Mesenchymal stem cell (in vitro differentiated cells and primary cell): ENCODE results near the gene KCTD5.
"Not testable (repeated sequence)": the region's sequence is repeated elsewhere in the genome, so short reads cannot be mapped to it uniquely, and the experiment has no call there.

Experiments
- DNase-seq: peaks from one replicate; pipeline ENCODE4 v3.0.0-alpha.2; 2013
- H2AFZ ChIP-seq: one replicate; pipeline ENCODE4 v1.6.1; 2013; ENCODE audit warnings: low read depth, mild to moderate bottlenecking, control low read depth, inconsistent platforms, low read length, moderate library complexity
- H2AK5ac ChIP-seq: 2 replicates; pipeline ENCODE4 v1.6.1; 2013; ENCODE audit warnings: low read length, moderate library complexity, mild to moderate bottlenecking, inconsistent platforms; ENCODE audit not compliant: severe bottlenecking
- H2BK120ac ChIP-seq: one replicate; pipeline ENCODE4 v1.6.1; 2013; ENCODE audit warnings: low read depth, mild to moderate bottlenecking, inconsistent platforms, low read length, moderate library complexity
- H2BK12ac ChIP-seq, 2 experiments: one replicate each; pipeline ENCODE4 v1.6.1; 2013; ENCODE audit warnings: inconsistent platforms in 2 of 2, low read length in 2 of 2, mild to moderate bottlenecking in 2 of 2, moderate library complexity in 2 of 2, control low read depth in 1 of 2
- H2BK15ac ChIP-seq: one replicate; pipeline ENCODE4 v1.6.1; 2013; ENCODE audit warnings: mild to moderate bottlenecking, low read depth, inconsistent platforms; ENCODE audit not compliant: poor library complexity, severe bottlenecking
- H2BK5ac ChIP-seq: 2 replicates; pipeline ENCODE4 v1.6.1; 2013; ENCODE audit warnings: low read depth, mild to moderate bottlenecking, low read length, control low read depth, inconsistent platforms; ENCODE audit not compliant: poor library complexity, severe bottlenecking
- H3K14ac ChIP-seq, 2 experiments: one replicate each; pipeline ENCODE4 v1.6.1; 2013; ENCODE audit warnings: inconsistent platforms in 2 of 2, low read length in 2 of 2, control low read depth in 1 of 2, mild to moderate bottlenecking in 1 of 2, moderate library complexity in 1 of 2
- H3K18ac ChIP-seq, 2 experiments: one replicate each; pipeline ENCODE4 v1.6.1; 2013; ENCODE audit warnings: inconsistent platforms in 2 of 2, low read length in 2 of 2, control low read depth in 1 of 2, low read depth in 1 of 2, mild to moderate bottlenecking in 1 of 2
- H3K23ac ChIP-seq, 2 experiments: one replicate each; pipeline ENCODE4 v1.6.1; 2013; ENCODE audit warnings: inconsistent platforms in 2 of 2, low read length in 2 of 2, mild to moderate bottlenecking in 2 of 2, moderate library complexity in 2 of 2, control low read depth in 1 of 2
- H3K27ac ChIP-seq: 2 replicates; pipeline ENCODE4 v1.5.1; 2013; ENCODE audit warnings: mild to moderate bottlenecking, moderate library complexity, low read length, control low read depth, inconsistent platforms; ENCODE audit not compliant: poor library complexity, severe bottlenecking
- H3K27me3 ChIP-seq, 2 experiments: 2 replicates each; pipeline versions ENCODE4 v1.6.1 to v1.7.0; 2013; ENCODE audit warnings: low read length in 2 of 2, mild to moderate bottlenecking in 2 of 2, moderate library complexity in 2 of 2, control low read depth in 1 of 2, inconsistent platforms in 1 of 2; ENCODE audit not compliant: control insufficient read depth in 1 of 2, insufficient read depth in 1 of 2
- H3K36me3 ChIP-seq, 2 experiments: 2 replicates each; pipeline versions ENCODE4 v1.6.1 to v1.7.0; 2013; ENCODE audit warnings: low read length in 2 of 2, control low read depth in 1 of 2, inconsistent platforms in 1 of 2, low read depth in 1 of 2, mild to moderate bottlenecking in 1 of 2; ENCODE audit not compliant: insufficient read depth in 2 of 2, control insufficient read depth in 1 of 2
- H3K4ac ChIP-seq, 2 experiments: one replicate each; pipeline ENCODE4 v1.6.1; 2013; ENCODE audit warnings: inconsistent platforms in 2 of 2, low read length in 2 of 2, mild to moderate bottlenecking in 2 of 2, moderate library complexity in 2 of 2, control low read depth in 1 of 2, low read depth in 1 of 2
- H3K4me1 ChIP-seq: 2 replicates; pipeline ENCODE4 v1.6.1; 2013; ENCODE audit warnings: low read depth, low read length, control low read depth; ENCODE audit not compliant: control insufficient read depth, insufficient read depth
- H3K4me2 ChIP-seq: 2 replicates; pipeline ENCODE4 v1.6.1; 2013; ENCODE audit warnings: low read length, mild to moderate bottlenecking, inconsistent platforms; ENCODE audit not compliant: poor library complexity, severe bottlenecking
- H3K4me3 ChIP-seq, 2 experiments: 2 replicates each; pipeline versions ENCODE4 v1.5.1 to v1.7.0; 2013; ENCODE audit warnings: low read length in 2 of 2, mild to moderate bottlenecking in 2 of 2, control low read depth in 1 of 2, low read depth in 1 of 2; ENCODE audit not compliant: insufficient read depth in 1 of 2
- H3K79me1 ChIP-seq: replicated peaks from 2 replicates; pipeline ENCODE4 v1.6.1; 2013; ENCODE audit warnings: mild to moderate bottlenecking, control low read depth, low read length, inconsistent platforms; ENCODE audit not compliant: poor library complexity, severe bottlenecking
- H3K9ac ChIP-seq: 2 replicates; pipeline ENCODE4 v1.7.0; 2013; ENCODE audit warnings: mild to moderate bottlenecking, low read length, moderate library complexity
- H3K9me3 ChIP-seq: 2 replicates; pipeline ENCODE4 v1.7.0; 2013; ENCODE audit warnings: mild to moderate bottlenecking, low read length; ENCODE audit not compliant: control insufficient read depth
- H4K8ac ChIP-seq: one replicate; pipeline ENCODE4 v1.6.1; 2013; ENCODE audit warnings: inconsistent platforms, mild to moderate bottlenecking, low read length, moderate library complexity
- H4K91ac ChIP-seq: one replicate; pipeline ENCODE4 v1.6.1; 2013; ENCODE audit warnings: mild to moderate bottlenecking, low read length, inconsistent platforms
- WGBS: methylation state at CpG from one replicate; pipeline ENCODE4 v1.1.7; 2013; ENCODE audit warnings: mixed read lengths; 5-methylcytosine and 5-hydroxymethylcytosine counted together

The KCTD5 gene

GRCh38 chr16:2720719-2721633 is 38.7 kb downstream of the KCTD5 start:
- H4K91ac ChIP-seq: peak overlapping the region; percentile 71
- peak overlapping the region; percentile 77 for H3K9ac ChIP-seq
- peak overlapping the region; percentile 72 for H3K4me2 ChIP-seq
- peaks cover 14% of the 10 kb centered on the region for H3K4me1 ChIP-seq
- H2BK12ac ChIP-seq: peak overlapping the region in 1 of 2 experiments; percentile 42
- no peak overlapping the region for H2BK120ac ChIP-seq
- peak overlapping the region; percentile 70 to 86 for H3K18ac ChIP-seq
- H3K79me1 ChIP-seq: no peaks in the 10 kb centered on the region
- no peak overlapping the region for H2BK5ac ChIP-seq
- no peak overlapping the region for H2AK5ac ChIP-seq
- H2AFZ ChIP-seq: peak overlapping the region; percentile 88
- no peak overlapping the region for H3K23ac ChIP-seq
- no peaks in the 10 kb centered on the region for H3K9me3 ChIP-seq
- H4K8ac ChIP-seq: peak overlapping the region; percentile 97
- no peak overlapping the region for H3K27ac ChIP-seq
- H3K36me3 ChIP-seq: no peaks in the 10 kb centered on the region
- peak overlapping the region; percentile 91 for H2BK15ac ChIP-seq
- 5% methylated on average over 42 of the region's 99 CpGs for WGBS
- H3K14ac ChIP-seq: no peak overlapping the region
- H3K4ac ChIP-seq: peak overlapping the region; percentile 72 to 76
- peak overlapping the region; percentile 71 to 74 for H3K4me3 ChIP-seq
- peak; percentile 85 for DNase-seq
- peaks cover 8 to 11% of the 10 kb centered on the region in 2 experiments for H3K27me3 ChIP-seq

DNA sequence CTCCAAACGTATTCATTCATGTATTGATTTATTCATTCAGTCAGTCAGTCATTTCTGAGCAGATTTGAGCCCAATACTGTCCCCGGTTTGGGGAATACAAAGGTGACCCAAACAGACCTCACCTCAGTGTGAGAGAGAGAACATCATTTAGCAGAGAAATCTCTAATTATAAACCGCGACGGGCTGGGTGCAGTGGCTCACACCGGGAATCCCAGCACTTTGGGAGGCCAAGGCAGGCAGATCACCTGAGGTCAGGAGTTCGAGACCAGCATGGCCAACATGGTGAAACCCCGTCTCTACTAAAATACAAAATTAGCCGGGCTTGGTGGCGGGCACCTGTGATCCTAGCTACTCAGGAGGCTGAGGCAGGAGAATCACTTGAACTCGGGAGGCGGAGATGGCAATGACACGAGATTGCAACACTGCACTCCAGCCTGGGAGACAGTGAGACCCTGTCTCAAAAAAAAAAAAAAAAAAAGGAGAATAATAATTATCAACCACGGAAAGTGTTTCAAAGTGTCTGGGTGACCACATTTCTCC is 39.4 kb downstream of the KCTD5 start:
- H2AK5ac ChIP-seq, H2BK12ac ChIP-seq, H3K18ac ChIP-seq, H2BK120ac ChIP-seq, H3K36me3 ChIP-seq, H3K27ac ChIP-seq, H2BK5ac ChIP-seq, H4K91ac ChIP-seq, H3K23ac ChIP-seq, H3K4ac ChIP-seq, H2AFZ ChIP-seq, H2BK15ac ChIP-seq, H3K79me1 ChIP-seq, H3K9me3 ChIP-seq, DNase-seq, H3K14ac ChIP-seq: not testable (repeated sequence)
- peak overlapping the region in 1 of 2 experiments; percentile 64 for H3K4me3 ChIP-seq
- peaks cover 6 to 11% of the 10 kb centered on the region in 2 experiments for H3K27me3 ChIP-seq
- peak overlapping the region; percentile 71 for H3K9ac ChIP-seq
- peak overlapping the region; percentile 31 for H4K8ac ChIP-seq
- WGBS: 51% methylated on average over 12 of the region's 14 CpGs
- peak overlapping the region; percentile 54 for H3K4me2 ChIP-seq
- H3K4me1 ChIP-seq: peaks cover 14% of the 10 kb centered on the region

GRCh38 chr16:2724088-2724676 is 41.9 kb downstream of the KCTD5 start:
- no peaks in the 10 kb centered on the region for H3K9me3 ChIP-seq
- no peak overlapping the region for H2AK5ac ChIP-seq
- H2BK12ac ChIP-seq: no peak overlapping the region
- H3K27ac ChIP-seq: no peak overlapping the region
- H3K4me2 ChIP-seq: no peak overlapping the region
- no peak overlapping the region for H4K91ac ChIP-seq
- no peak overlapping the region for H3K14ac ChIP-seq
- H3K23ac ChIP-seq: no peak overlapping the region
- no peak overlapping the region for H2BK5ac ChIP-seq
- H3K79me1 ChIP-seq: no peaks in the 10 kb centered on the region
- no peak overlapping the region for H3K4me3 ChIP-seq
- H2BK120ac ChIP-seq: no peak overlapping the region
- no peak overlapping the region for H4K8ac ChIP-seq
- no peak overlapping the region for H2AFZ ChIP-seq
- H3K36me3 ChIP-seq: no peaks in the 10 kb centered on the region
- DNase-seq: no peak
- no peak overlapping the region for H2BK15ac ChIP-seq
- H3K4ac ChIP-seq: no peak overlapping the region
- 92% methylated on average over 5 of the region's 7 CpGs for whole genome bisulfite sequencing
- H3K27me3 ChIP-seq: peaks cover 6 to 11% of the 10 kb centered on the region in 2 experiments
- H3K18ac ChIP-seq: no peak overlapping the region
- H3K9ac ChIP-seq: no peak overlapping the region
- H3K4me1 ChIP-seq: peaks cover 14% of the 10 kb centered on the region

DNA sequence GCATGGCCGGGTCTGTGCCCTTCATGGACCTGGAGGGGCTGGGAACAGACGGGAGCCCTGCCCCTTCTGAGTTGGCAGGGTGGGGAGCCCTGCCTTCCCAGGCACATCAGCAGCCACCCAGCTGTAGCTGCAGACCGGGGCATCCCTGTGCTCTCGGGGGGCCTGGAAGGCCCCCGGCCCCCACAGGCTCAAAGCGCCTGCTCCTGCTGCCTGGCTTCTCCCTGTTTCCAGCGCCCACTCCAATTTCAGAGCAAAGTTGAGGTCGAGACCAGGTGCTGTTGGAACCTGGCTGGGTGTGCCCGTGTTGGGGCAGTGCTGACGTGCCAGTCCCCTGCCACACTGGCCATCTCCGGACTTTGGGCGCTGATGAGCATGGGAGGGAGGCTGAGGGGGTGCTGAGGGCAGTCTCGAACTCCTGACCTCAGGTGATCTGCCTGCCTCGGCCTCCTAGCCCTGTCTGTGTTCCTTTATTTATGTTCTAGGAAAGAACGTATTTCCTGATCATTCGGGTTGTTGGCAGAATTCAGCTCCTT is 42.6 kb downstream of the KCTD5 start:
- H3K18ac ChIP-seq: no peak overlapping the region
- H3K9me3 ChIP-seq: no peaks in the 10 kb centered on the region
- H3K27ac ChIP-seq: no peak overlapping the region
- peaks cover 6 to 11% of the 10 kb centered on the region in 2 experiments for H3K27me3 ChIP-seq
- H2BK5ac ChIP-seq: no peak overlapping the region
- H3K14ac ChIP-seq: no peak overlapping the region
- no peak overlapping the region for H4K8ac ChIP-seq
- H2BK12ac ChIP-seq: no peak overlapping the region
- no peak overlapping the region for H3K4ac ChIP-seq
- no peak overlapping the region for H3K4me3 ChIP-seq
- H3K9ac ChIP-seq: no peak overlapping the region
- WGBS: 92% methylated on average over 16 of the region's 16 CpGs
- H2AK5ac ChIP-seq: no peak overlapping the region
- H3K4me2 ChIP-seq: no peak overlapping the region
- H2AFZ ChIP-seq: no peak overlapping the region
- no peak overlapping the region for H2BK15ac ChIP-seq
- no peaks in the 10 kb centered on the region for H3K79me1 ChIP-seq
- H3K4me1 ChIP-seq: peaks cover 7% of the 10 kb centered on the region
- H3K36me3 ChIP-seq: no peaks in the 10 kb centered on the region
- H3K23ac ChIP-seq: no peak overlapping the region
- H2BK120ac ChIP-seq: no peak overlapping the region
- H4K91ac ChIP-seq: no peak overlapping the region
- DNase-seq: no peak
